NOMO-1 treated with DMSO at 0.1 percent for 48 hours (cell line): ENCODE results near the gene PRELID2.
"Not testable (repeated sequence)": the region's sequence is repeated elsewhere in the genome, so short reads cannot be mapped to it uniquely, and the experiment has no call there.

Source experiments
- DNase-seq: peaks from one replicate; lab custom pipeline; 2025; ENCODE audit not compliant: unreplicated experiment; lab: John Stamatoyannopoulos, UW

Gene PRELID2

DNA sequence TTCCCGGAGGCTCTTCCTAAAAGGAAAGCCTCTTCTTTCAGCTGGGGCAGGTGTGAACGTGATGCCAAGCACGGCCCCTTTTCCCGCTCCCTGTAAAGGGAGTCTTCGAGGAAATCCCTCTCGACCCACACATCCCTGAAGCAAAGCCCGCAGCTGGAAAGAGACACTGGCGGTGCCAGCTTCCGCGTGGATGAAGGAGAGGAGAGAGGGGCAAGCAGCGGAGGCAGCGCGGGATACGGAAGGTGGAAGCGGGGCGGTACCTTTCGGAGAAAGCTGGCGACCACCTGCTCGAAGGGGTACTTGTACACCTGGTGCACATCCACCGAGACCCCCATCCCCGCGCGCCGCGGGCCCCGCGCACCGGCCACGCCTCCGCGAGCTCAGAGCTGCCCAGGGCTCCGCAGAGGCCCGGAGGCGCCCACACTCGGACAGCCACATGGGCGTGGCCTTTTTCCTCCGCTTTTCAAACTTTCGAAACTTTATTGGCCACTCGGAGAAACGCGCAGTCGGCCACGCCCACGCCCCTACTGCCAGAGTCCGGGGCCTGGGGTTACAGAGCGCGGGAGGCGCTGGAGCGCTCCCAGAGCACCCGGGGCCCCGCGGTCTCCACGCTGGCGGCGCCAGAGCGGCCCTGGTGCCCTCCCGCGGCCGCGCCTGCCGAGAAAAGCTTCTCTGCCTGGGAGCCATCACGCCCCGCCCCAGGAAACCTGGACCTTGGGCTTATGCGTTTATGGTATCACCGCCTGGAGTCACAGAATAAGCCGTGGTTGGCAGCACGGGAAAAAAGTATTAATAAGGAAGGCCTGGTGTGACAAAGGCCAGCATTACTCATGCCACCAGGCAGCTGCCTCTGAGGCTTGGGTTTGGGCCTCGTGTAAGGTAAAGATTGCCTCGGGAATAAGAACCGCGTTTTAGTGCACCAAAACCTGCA is at the start of gene PRELID2:
Gene PRELID2, minus strand, starts transcription at position 426 of the 931 bp plus-strand sequence. Its CDS starts 91 bp downstream, at position 335.
- peak; percentile 94 for DNase-seq

DNA sequence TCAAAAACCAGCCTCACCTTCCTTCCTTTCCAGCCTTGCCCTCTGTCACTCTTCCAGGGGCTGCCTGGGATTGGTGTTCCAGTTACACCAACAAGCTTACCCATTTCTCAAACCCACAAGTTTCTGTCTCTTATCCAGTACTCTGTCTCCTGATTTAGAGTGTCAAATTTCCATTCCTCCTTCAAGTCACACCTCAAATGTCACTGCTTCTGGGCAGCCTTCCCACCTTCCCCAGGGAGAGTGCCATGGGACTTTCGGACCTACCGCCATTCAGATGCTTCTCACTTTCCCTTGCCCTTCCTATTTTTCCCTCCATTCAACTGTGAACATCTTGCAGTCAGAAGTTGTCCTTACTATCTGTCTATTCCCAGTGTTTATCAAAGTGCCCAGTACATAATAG is 39.6 kb upstream of the PRELID2 start:
- no peak for DNase-seq

DNA sequence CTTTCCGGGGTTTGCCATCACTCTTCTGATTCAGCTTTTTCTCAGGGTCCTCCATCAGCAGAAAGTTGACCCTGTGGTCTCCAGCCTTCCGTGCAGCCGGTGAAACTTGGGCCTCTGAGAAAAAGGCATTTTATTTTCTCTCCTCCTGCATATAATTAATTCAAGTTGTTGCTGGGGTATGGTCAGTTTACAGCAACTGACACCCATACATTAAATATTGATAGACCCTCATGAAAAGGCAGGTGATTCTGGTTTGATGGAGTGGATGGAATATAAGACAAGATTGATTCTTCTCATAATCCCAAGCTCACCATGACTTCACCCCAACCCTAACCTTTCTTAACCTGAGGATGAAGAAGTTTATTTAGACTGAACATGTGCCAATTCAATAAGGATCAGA is 37.8 kb upstream of the PRELID2 start, which contains the start of gene GRXCR2:
Gene GRXCR2, minus strand, starts transcription at position 101 of the 400 bp plus-strand sequence. Its CDS starts 46 bp downstream, at position 55.
- no peak for DNase-seq

DNA sequence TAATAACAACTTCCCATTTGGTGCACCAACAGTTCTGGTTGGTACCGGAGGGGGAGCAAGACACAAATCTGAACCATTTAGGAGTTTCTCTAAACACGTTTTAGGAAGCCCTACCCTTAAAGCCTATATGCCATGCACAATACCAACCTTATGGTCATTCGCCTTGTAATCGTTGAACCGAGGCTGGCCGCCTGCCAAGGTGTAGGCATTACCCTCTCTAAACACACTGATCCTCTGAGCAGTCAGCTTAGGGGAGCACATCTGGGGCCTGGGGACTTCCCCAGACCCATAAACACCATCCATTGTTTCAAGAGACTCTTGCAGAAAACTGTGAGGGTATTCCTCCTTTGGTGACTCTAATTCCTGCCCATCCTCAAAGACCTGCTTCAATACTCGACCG is 37.3 kb upstream of the PRELID2 start:
- no peak for DNase-seq

DNA sequence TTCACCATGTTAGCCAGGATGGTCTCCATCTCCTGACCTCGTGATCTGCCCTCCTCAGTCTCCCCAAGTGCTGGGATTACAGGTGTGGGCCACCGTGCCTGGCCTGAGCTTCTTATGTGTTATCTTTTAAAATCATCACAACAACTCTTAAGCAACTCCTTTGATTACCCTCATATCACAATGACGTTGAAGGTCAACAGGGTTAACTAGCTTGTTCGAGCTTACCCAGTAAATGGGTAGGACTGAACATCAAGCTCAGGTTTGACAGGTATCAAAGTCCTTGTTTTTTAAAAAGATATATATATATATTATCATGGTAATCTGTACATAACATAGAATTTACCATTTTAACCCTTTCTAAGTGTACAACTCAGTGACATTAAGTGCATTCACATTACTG is 34.6 kb upstream of the PRELID2 start:
- no peak for DNase-seq

DNA sequence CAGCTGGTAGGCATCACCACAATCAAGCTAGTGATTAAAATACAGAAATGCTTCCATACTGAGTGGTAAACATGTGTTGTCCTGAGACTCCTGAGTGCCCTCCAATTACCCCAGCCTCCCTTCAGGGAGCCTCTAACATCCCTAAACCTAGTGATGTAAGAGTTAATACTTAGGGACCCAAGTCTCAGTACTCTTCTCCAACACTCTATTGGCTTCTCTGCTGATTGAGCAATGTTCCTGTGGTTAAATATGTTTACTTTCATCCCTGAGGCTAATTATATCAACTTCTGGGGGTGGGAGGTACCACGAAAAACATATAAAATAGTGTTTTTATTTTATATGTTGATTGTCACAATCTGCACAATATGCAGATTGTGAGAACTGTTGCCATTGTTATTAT is 32.7 kb upstream of the PRELID2 start:
- no peak for DNase-seq

DNA sequence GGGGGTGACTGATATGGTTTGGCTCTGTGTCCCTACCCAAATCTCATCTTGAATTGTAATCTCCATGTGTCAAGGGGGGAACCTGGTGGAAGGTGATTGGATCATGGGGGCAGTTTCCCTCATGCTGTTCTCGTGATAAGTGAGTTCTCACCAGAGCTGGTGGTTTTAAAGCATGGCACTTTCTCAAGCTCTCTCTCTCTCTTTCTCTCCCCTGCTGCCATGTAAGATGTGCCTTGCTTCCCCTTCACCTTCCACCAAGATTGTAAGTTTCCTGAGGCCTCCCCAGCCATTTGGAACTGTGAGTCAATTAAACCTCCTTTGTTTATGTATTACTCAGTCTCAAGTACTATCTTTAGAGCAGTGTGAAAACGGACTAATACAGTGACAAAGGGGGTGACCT is 29.3 kb upstream of the PRELID2 start:
- not testable (repeated sequence) for DNase-seq

DNA sequence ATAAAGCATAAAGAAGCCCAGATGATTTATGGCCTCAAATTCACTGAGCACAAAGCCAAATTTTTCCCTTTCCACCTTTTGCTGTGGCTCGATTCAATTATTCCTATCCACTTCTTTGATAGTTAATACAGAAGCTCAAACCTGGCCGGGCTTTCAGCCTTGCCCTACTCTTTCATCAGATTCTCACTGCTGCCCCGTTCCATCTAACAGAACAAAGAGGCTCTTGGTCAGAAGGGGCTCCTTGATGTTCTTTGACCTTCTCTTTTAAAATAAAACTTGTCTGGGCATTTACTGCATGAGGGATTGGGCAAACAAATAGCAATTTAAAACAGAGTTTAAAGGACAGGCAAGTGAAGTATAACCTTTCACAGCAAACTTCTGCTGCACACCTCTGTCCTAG is 27.9 kb upstream of the PRELID2 start:
- DNase-seq = no peak

DNA sequence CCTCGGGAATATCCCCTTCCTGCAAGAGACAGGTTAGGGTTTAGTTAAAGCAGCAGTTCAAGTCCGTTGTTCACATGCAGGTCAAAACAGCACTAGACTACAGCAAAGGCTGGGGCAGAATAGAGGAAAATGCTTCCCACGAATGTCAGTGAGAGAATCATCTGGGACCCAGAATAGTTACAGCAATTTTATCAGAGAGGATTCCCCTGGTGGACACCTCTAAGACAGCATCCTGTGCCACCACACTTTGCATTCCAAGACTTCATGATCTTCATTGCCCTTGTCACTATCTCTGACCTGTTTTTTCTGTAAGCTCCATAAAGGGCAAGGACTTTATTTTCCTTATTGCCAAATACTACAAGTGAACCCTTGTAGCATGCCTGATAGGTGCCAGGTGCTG is 24.8 kb upstream of the PRELID2 start:
- DNase-seq = no peak

DNA sequence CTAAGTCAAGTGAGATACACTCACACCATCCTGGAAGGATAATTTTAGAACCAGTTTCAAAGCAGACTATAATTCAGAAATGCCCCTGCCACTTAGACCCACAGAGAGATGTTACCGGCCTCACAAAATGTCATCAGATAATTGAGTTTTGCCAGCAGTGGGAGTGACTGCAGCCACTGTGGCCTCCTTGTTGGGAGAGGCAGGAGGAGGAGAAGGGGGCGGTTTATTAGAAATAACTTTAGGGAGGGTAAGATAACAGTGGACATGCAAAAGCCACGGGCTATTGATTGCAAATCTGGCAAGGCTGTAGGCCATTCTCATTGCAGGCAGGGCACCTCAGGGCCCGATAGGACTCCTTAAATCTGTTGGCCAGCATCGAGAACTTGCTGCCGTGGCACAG is 24.3 kb upstream of the PRELID2 start:
- no peak for DNase-seq

DNA sequence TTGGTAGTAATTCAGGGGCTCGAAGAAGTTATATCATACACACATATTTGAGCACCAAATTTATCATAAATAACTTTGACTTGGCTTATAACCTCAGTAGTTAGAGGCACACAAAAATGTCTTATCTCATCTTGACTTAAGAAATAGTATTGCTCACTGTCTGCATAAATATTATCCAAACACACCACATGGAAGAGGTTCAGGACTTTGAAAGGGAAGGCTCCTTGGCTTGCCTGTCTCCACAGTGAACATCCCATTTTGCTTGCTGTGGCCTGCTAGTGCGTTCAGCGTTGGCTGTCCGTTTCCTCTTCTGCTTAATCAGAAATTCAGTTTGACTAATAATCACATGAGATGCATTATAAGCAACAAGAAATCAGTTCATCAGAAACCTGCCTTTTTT is 23.8 kb upstream of the PRELID2 start:
- no peak for DNase-seq

DNA sequence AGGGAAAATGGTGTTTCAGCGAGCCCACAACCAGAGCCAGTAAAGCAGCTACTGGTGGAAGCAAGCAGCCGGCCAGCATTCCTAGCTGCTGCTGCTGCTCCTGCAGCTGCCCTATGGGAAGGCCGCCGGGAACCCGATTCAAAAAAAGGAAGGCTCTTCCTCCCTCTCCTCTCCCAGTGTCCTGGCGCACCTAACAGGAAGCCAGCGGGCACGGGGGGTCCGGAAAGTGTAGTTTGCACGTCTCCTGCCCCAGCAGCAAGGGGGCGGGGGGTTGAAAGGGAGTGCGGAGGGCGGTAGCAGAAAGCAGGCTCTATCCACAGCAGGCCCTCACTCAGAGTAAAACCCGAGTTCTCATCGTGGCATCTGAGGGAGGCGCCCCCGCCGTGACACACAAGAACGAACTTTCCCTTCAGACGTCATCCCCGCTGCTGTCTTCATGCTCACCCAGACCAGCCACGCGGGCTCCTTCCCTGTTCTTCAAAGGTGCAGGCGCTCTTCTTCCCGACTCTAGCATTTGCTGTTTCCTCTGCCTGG is 21.2 kb upstream of the PRELID2 start:
- no peak for DNase-seq

DNA sequence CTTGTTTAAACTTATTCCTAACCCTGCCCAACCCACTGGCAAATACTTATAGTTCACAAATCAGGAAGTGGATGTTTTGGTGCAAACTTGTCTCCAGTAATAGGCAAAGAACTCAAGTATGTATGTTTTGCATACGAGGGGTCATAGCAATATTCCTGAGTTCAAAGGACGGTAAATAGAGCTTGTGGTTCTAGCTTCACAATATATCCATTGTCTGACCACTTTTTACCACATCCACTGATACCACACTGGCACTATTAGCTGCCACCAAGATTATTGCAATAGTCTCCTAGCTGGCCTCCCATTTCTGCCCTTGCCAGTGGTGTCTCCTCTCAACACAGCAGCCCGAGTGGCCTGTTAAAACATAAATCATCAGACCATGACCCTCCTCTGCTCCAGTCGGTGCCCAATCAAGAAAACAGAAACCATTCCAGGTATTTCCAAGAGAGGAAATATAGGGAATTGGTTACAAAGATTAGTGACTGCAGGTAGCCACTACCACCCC is 20.7 kb upstream of the PRELID2 start:
- no peak for DNase-seq

DNA sequence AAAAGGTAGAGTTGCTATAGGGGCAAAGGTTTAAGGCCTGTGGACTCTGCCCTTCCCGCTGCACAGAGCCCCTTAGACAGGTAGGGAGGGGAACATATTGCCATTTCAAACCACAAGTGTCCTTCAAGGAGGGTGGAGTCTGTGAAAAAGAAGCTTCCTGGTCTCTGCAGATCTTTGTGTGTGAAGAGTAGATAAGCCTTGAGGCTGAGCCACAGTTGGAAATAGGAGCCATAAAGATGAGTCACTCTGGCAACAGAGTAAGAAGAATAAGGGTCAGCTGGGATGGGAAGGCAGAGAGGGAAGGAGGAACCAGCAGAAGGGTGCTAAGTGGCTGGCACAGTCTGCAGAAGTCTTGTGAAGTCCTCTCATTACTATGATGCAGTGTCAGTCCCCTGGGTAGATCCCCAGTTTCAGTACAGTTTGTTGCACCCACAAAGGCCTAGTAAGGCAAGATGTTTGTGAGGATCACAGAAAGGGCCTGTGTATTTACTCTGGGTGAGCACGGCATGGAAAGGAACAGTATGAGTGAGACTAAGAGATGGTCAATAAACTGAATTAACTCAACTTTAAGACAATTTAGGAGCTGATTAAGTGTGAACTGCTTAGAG is 19.6 kb upstream of the PRELID2 start:
- peak; percentile 53 for DNase-seq

DNA sequence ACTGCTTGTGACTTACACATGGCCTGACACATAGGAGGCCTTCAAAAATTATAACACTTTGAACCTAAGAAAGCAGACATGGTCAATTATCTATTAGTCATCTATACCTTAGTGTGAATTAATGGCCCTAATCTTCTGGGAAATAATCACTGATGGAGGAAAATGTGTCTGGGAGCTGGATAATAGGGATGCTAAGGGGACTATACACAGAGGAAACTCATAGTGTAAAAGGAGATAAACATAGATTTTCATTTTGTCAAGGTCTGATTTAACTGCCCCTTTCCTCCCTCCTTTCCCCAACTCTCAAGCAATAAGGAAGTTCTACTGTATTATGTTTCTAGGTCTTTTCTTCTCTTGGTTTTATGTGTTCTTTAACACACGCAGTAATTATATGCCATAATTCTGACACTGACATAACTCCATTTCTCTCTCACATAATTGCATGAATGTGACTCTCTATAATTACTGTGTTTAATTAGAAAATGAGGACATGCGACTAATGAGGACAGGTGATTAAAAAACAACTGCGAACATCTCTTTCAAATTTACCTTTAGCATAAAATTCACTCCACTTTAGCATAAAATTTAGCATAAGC is 18.7 kb upstream of the PRELID2 start:
- no peak for DNase-seq

DNA sequence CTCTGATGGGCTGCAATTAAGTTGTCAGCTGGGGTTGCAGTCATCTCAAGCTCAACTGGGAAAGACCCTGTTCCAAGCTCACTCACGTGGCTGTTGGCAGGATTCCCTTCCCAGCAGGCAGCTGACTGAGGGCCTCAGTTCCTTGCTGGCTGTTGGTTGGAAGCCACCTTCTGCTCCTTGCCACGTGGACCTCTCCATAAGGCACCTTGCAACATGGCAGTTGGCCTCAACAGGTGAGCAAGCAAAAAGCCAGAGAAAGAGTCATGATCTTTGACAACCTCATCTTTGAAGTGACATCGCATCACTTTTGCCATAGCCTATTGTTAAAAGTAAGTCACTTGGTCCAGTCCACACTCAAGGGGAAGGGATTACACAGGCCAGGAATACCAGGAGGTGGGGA is 17.8 kb upstream of the PRELID2 start:
- DNase-seq = no peak

DNA sequence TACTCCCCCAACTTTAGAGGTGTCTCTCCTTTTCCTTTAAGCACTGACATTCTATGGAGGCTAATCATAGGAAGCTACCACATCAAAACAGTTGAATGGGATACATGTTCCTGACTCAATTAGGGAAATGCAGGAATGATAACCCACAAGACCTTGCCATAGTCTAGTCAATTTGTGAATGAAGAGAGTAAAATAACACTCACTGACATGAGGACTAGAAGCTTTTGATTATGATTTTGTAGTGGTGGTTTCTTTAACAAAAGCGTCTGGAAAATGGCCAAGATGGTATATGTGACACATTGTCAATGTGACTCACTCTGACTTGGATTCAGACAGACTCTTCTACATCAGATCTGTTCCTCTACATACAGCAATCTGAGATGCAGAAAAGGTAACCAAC is 13.7 kb upstream of the PRELID2 start:
- no peak for DNase-seq

DNA sequence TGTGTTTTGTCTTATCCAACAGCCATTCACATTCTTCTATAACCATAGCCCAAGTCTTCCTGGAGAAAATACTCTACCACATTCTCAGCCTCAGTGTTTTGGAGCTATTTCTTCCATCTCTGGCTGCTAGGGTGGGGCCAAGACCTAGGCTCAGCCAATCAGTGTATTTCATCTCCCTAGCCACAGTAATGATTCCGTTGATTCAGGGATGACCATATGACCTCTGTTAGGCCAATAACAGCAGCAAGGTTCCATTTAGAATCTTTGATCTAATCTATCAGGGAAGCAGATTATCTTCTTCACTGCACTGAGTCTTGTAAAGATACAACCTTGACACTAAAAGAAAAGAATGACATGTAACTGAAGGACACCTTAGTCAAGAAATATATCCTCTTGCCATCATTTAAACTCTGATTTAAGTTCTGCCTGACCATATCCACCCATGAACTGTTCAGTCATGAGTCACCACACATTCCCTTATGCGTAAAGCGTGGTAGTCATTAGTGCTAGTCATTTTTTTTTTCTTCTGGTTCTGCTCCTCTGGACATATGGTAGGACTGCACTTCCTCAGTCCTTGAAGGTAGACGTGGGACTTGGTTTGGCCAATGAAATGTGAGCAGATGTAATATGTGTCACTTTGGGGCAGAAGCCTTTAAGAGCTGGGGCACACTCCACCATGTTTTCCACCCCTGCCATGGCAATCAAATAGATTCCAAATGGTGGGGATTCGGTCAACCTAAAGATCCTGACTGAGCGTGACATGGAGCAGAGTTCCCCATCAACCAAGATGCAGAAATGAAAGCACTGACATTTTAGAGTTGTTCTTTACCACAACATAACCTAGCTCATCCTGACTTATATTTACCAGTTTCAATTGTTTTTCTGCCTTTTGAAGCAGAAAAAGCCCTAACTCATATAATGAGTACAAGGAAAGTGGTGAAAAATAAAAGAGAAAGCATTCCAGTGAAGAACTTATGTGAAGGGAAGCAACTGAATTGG is 12.7 kb upstream of the PRELID2 start:
- DNase-seq = no peak

DNA sequence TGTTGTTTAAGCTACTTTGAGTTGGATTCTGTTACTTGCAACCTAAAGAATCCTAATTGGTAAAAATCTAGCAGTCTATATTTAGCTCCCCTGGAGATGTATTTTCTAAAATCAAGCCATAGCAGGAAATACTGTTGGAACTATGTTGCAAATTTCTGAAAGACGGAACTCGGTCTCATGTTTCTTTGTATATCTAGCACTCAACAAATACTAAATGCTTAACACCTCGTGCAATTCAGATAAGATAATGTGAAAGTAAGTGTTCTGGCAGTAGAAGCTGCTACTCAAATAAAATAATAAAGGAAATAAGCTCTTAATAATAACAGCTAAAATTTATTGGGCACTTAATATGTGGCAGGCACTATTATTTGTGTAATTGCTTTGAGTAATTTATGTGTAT is 10.9 kb upstream of the PRELID2 start:
- DNase-seq = no peak

DNA sequence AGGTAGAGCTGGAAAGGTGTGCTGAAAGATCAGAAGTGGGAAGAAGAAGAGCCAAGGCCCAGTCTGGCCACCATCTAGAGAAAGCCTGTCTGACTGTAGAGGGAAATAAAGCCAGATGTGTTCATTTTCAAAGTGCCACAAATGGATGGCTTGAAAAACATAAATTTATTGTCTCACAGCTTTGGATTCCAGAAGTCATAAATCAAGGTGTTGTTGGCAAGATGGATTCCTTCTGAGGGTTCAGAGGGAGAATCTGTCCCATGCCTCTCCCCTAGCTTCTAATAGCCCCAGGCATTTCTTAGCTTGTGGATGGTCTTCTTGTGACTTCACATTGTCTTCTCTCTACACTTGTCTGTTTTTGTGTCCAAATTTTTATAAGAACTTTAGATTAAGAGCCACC is 6.2 kb upstream of the PRELID2 start:
- DNase-seq = no peak
